GM18499 (cell line): ENCODE data around the gene DLG4.
"Not testable (repeated sequence)": the region's sequence is repeated elsewhere in the genome, so short reads cannot be mapped to it uniquely, and the experiment has no call there.

Source experiments
- ATAC-seq: cut with Tn5 transposase; IDR thresholded peaks from one replicate; pipeline ENCODE4 v1.9.1; 2021; ENCODE audit warnings: moderate number of reproducible peaks; ENCODE audit not compliant: insufficient read depth, unreplicated experiment

The DLG4 gene

GRCh38 chr17:7195971-7196370 is 23.7 kb downstream of the DLG4 start:
- ATAC-seq: no peak

DNA sequence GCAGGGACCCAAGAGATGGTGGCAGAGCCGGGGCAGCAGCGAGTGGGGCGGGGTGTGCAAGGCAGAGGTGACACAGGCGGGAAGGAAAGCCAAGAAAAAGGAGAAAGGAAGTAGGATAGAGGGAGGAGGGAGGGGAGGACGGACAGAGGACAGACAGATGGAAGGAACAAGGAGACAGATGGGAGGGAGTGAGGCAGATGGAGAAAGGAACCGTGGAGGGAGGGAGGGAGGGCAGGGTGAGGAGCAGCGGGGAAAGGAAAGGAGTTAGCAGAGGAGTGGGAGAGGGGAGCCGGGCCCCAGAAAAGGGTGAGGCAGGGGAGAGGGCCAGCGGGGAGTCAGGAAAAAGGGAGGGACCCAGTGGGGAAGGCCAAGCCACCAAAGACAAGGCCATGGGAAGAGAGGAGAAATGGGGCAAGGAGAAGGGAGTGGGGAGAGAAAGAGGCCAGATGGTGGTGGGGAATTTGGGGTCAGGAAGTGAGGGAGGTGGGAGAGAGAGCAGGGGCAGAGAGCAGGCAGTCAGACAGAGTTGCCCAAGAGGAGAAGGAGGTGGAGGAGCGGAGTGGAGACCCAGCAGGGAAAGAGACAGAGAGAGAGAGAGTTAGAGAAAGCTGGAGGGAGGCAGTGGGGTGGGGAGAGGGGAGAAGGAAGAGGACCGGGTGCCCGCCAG is 27.2 kb downstream of the DLG4 start:
- no peak for ATAC-seq

DNA sequence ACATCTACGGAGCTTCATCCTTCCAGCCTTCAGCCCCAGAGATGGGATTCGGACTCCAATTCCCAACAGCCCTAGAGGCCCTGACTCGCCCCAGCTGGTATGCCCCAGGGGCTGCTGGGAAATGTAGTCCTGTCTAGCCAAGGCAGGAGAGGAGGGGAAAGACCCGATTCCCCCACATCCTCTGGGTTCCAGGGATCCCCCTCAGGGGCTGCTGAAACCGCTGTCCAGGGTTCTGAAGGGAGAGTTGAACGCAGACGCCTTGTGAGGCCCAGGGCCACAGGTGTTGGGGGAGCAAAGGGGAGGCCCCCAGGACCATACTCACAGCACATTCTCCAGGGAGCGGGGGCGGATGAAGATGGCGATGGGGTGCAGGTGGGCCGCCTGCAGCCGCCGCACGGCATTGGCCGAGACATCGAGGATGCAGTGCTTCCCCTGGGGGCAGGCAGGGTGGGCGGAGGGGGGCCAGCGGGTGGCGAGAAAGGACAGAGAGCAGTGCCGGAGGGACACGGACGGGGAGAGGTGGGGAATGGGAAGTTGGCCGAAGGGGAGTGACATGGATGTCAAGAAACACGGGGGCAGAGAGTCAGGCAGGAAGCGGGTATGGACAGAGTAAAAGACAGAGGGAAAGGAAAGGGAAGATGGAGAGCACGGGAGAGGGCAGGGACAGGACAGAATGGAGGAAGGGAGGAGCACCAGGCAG is 27.9 kb downstream of the DLG4 start:
- no peak for ATAC-seq

DNA sequence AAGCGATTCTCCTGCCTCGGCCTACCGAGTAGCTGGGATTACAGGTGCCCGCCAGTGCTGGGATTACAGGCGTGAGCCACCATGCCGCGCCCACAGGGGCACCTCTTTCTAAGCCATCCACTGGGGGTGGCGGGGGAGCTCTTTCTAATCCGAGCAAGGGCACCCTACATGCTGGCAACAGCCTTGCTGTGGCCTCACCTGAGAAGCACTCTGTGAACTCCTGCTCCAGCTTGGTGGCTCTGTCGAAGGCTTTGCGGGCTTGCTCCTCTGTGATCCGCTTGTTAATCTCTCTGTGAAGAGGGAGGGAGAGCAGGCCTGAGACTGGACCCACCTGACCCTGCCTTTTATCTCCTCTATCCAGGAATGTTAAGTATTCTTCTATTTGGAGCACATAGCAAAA is 28.6 kb downstream of the DLG4 start:
- ATAC-seq: no peak

DNA sequence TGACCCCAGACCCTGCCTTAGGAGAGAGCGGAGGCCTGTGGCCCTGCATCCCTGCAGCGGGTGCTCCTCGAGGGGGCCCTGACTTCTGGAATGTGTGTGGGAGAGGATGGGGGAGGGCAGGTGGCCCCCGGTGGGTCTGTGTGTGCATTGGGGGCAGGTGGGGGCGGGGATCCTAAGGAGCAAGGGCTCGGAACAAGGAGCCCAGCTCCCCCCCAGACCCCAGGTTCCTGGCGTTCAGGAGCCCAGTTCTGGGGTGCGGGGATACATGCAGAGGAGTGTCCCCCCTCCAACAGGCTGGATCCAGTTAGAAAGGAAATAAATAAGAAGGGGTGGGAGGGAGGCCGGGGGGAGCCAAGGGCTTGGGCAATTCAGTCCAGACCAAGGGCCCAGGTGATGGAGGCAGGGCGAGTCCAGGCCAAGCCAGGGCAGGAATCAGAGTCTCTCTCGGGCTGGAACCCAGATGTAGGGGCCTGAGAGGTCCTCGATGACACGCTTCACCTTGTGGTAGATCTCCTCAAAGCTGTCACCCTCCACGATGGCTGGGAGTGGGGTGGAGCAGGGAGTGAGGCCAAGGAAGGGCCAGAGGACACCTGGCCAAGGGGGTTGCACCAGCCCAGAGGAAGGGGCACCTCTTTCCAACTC is 29.2 kb downstream of the DLG4 start:
- ATAC-seq: no peak

- ATAC-seq: no peak
These were observed 33.4 kb downstream of the DLG4 start for GRCh38 chr17:7186241-7186640.

DNA sequence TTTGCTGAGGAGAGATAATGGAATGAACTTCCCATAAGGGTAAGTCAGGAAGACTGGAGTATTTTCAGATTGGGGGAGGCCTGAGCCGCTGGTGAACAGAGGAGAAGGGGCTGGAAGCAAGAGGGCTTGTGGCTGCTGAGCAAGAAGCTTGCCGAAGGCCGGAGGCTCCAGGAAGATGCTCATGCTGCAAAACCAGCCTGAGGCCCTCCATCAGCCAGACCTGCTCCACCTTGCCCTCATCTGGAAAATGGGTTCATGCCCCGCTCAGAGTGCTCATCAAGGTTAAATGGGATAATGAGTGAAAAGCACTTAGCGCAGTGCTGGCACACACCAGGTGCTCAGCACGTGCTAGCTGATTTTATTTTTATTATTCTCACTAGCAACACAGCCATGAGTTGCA is 35.0 kb downstream of the DLG4 start:
- ATAC-seq: no peak

GRCh38 chr17:7184091-7184488 is 35.5 kb downstream of the DLG4 start:
- no peak for ATAC-seq

DNA sequence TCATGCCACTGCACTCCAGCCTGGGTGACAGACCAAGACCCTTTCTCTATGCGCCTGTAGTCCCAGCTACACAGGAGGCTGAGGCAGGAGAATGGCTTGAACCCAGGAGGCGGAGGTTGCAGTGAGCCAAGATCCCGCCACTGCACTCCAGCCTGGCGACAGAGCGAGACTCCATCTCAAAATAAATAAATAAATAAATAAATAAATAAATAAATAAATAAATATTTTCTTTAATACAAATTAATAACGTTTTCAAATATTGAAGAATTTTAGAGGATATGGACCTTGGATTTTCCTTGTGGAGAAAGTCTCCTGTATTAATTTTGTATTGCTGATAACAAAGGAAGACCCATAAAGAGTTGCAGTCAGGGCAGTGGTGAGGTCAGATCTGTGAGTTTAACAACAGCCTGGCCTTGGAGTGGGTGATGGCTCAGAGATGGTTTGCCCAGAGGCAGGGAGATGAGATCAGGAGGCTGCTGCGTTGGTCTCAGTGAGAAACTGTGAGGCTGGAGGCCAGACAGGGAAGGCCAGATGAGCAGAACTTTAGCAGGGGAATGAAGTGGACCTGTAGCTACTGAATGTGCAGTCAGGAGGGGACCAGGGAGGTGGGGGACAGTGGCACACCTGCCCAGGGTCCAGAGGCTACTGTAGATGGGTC is 36.1 kb downstream of the DLG4 start:
- ATAC-seq: no peak

- not testable (repeated sequence) for ATAC-seq
These were observed 37.5 kb downstream of the DLG4 start for GRCh38 chr17:7182101-7182500.

DNA sequence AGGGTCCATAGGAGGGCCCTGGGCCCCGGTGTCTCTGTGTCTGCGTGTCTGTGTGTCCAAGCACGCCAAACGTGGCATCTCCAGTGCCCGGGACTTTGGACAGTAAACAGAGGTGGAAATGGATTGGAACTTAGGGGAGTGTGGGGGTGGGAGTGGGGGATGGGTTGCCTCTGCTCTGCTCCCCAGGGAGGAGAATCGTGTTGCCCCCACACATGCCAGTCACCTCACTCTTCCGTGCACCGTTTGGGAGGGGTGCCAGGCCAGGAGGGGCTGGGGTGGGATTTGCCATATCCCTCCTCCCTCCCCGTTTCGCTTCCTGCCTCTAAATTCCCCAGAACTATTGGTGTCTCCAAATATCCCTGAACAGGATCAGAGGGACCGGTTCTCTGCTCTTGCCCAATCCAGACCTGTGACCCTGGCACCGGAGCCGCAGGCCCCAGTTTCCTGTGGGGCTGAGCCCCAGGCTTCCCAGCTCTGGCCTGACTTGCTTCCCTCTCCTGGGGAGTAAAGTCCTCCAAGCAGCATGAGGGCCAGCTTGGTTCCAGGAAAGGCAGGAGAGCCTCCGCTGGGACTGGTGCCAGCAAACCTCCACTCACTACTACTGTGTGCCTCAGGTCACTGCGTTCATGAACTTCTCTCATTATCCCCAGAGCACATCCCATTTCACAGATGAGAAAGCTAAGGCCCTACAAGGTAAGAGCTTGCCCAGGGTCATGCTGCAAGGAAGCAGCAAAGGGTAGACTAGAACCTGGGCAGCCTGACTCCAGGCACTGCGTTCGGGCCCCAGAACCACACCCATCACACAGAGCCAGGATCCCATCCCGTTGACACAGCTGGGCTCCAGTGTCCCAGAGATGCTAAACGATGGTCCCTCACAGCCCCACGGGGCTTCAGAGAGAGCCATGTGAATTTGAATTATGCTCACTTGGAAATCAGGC is 40.0 kb downstream of the DLG4 start, which contains the start of gene ASGR1:
Gene ASGR1, minus strand, starts transcription at position 54 of the 938 bp plus-strand sequence. CDS start 807 bp downstream, outside the sequence.
- ATAC-seq: no peak

DNA sequence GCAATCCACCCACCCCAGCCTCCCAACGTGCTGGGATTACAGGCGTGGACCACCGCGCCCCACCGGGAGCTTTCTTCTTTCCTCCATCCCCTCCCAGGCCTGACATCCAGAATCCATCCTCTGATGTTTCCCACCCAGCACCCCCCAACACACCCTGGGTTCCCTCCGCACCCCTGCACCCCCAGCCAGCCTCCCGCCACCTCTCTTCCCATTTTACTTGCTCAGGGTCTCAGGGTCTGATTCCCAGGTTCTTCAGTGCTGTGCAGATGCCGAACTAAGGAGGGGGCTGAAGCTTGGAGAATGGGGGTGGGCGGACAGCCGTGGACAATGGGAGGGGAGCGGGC is 40.7 kb downstream of the DLG4 start:
- ATAC-seq: no peak

GRCh38 chr17:7177954-7178477 is 41.6 kb downstream of the DLG4 start:
- no peak for ATAC-seq

DNA sequence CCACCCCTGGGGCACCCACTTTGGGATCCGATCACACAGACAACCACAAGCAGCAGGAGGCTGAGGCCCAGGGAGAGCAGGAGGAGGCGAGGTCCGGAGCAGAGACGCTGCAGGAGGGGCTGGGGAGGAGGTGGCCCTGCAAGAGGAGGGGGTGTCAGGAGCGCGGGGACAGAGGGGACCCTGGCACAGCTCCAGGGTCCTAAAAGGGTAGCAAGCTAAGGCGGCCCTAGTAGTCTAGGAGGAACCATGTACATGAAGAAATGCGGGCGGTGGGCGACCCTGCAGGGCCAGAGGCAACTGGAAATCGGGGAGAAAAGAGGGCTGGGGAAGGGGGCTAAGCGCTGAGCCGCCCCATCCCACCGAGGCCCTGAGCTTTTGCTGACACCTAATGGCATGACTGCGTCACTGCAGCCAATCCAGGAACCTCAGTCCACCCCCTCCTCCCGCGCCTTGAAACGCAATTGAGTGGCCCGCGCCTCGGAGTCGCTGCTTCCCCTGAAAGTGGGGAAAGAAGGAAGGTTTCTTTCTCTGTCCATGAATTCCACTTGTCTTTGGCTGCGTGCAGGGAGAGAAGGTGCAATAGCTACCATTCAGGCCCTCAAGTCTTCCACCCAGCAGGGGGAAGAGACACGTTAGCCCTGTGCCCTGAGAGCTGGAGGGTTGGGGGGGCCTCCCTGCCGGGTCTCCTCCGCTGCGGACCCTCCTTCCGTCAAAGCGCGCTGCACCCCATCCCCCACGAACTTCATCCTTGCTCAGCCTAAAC is 42.3 kb downstream of the DLG4 start:
- no peak for ATAC-seq

GRCh38 chr17:7176841-7177190 is 42.8 kb downstream of the DLG4 start:
- no peak for ATAC-seq

DNA sequence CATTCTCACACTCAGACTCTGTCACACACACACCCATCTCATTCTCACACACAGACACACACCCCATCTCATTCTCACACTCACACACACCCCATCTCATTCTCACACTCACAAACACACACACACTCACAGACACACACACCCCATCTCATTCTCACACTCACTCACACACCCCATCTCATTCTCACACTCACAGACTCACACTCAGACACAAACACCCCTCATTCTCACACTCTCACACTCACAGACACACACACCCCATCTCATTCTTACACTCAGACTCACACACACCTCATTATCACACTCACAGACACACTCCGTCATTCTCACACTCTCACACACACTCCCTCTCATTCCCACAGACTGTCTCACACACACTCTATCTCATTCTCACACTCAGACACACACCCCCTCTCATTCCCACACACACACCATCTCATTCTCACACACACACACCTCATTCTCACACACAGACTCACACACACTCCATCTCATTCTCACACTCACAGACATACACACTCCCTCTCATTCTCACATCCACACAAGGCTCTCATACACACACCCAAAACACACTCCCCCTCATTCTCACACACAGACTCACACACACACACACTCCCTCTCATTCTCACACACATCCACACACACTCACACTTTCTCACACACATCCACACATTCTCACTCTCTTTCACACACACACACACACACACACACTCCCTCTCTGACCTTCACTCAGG is 43.4 kb downstream of the DLG4 start:
- no peak for ATAC-seq

- no peak for ATAC-seq
These were observed 44.3 kb downstream of the DLG4 start for GRCh38 chr17:7175330-7175733.

DNA sequence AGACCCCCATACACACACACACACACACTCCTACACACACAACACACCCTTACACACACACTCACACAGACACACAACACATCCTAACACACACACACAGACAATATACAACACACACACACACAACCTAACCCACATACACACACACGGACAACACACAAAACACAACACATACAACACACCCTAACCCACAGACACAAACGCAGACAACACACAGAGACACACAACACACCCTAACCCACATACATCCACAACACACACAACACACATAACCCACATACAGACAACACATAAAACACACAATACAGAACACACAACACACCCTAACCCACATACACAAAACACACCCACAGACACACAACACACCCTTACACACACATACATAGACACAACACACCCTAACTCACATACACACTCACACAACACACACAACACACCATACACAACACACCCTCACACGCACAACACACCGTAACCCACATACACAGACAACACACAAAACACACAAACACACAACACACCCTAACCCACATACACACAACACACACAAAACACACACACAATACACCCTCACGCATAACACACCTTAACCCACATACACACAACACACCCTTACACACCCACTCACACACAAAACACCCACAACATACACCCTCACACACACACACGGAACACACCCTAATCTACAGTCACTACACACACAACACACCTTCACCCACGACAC is 44.9 kb downstream of the DLG4 start:
- no peak for ATAC-seq
